ENCODE data around the gene KDM2A.

DNA sequence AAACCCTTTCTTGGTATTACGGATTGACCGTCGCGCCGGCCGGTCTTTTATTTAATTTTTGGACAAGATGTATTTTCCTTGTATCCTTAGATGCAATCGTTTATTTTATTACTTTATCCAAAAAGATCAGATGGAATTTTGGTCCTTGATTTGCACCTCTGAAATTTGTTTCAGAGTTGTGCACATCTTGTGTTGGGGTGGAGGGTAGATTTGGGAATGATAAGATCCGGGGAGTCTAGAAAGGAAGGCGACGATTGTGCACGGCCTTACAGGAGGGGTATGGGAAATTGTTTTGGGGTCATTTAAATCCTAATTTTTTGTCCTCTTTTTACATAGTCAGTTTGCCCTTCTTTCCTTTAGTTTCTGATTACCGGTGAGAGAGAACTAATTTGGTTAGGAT, 1.4 kb downstream of the KDM2A start:
- TF ChIP-seq CTCF (IDR thresholded peaks at IDR 0.05; ENCODE audit: extremely low read depth in 1 of 2, insufficient read depth in 1 of 2, low read depth in 1 of 2, low read length in 2 of 2) = no peak
- TF ChIP-seq JUN (IDR thresholded peaks at IDR 0.05; ENCODE audit: borderline replicate concordance, insufficient read depth, insufficient read length, low read depth) = no peak
- TF ChIP-seq POLR2AphosphoS5 (IDR thresholded peaks at IDR 0.05; ENCODE audit: insufficient read depth, low read depth, low read length) = no peak
- TF ChIP-seq POLR2A (IDR thresholded peaks at IDR 0.05; ENCODE audit: low read depth, low read length) = no peak
- no peak for TF ChIP-seq FOS (IDR thresholded peaks at IDR 0.05; ENCODE audit: borderline replicate concordance, insufficient read depth, low read length)
- no peak for TF ChIP-seq EZH2 (IDR thresholded peaks at IDR 0.05; ENCODE audit: borderline replicate concordance, low read depth, low read length, severe bottlenecking)
- TF ChIP-seq MYC (IDR thresholded peaks at IDR 0.05; ENCODE audit: low read depth, low read length) = no peak
